Effector CD4-positive, alpha-beta T cell (primary cell): ENCODE data around the gene CDK6.
A peak's percentile ranks its signal among the peaks of the same experiment; 100 is the strongest.

Source experiments
- DNase-seq: peaks from one replicate; pipeline ENCODE4 v3.0.0-alpha.2; 2020

Gene CDK6

DNA sequence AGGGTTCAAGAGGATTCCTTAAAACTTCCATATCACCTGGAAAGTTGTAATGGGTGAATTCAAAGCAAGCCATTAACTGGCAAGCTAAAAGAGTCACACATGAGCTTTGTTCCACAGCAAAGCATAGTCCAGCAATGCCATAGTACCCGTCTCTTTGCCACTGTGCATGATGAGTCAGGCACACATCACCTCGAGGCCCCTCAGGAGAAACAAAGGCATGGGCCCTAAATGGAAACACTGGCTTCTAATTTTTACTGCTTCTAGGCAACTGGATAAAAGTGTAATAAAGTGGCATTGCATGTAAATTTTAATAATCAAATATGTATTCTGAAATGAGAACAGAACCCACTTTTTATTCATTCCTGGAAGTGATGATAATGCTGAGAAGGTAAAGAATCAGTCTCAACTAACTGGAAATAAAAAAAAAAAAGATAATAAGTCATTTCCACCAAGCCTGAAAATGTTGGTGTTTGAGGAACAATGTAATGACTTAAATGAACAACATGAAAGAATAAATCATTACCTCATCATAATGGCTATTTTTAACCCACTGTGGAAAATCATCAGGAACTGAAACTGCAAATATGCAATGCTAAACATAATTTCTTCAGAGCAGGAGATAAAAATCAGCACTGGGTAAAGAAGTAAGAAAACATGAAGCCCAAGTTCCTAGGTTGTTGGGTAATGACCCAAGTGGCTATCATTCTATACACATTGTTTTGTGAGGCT, 104.9 kb downstream of the CDK6 start:
- DNase-seq: no peak

- DNase-seq: no peak
Measured at GRCh38 chr7:92730808-92731207, 105.6 kb downstream of the CDK6 start.

- DNase-seq: no peak
Measured at GRCh38 chr7:92729751-92730150, 106.6 kb downstream of the CDK6 start.

DNA sequence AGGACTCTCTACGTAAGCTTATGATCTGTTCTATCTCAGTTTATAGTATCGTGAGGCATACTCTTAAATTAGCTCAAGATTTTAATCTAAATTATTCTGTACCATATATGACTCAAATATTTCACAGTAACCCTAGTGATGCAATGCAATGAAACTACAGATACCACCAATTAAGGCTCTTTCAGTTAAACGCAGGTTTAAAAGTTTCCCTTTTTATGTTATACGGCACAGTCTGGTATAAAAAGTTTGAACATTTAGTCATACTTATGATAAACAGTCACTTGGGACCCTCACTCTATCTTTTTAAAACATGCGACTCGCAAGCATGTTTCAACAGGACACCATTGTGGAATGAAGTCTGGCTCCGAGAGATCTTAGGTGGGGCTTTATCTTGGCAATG, 107.2 kb downstream of the CDK6 start:
- no peak for DNase-seq

GRCh38 chr7:92727755-92728154, 108.6 kb downstream of the CDK6 start:
- DNase-seq: no peak

- DNase-seq: no peak
Measured at GRCh38 chr7:92725161-92725925, 111.0 kb downstream of the CDK6 start.

GRCh38 chr7:92723943-92724342, 112.4 kb downstream of the CDK6 start:
- DNase-seq: no peak

DNA sequence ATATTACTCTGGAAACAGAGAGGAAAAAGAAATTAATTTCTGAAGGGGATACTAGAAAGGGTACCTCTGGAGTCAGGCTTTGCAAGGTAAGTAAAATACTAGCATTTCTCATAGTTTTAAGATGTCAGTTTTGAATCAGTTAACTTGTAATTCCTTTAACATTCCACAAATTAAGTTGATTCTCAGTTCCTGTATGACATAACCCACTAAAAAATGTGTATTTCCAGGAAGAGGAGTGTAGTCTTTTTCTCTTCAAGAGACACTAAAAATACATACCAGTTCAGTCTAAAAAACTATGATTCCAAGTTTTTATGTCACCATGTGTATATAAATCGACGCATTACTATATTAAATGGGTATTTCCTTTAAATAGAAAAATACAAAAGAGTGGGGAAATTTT, 113.2 kb downstream of the CDK6 start:
- DNase-seq: no peak

DNA sequence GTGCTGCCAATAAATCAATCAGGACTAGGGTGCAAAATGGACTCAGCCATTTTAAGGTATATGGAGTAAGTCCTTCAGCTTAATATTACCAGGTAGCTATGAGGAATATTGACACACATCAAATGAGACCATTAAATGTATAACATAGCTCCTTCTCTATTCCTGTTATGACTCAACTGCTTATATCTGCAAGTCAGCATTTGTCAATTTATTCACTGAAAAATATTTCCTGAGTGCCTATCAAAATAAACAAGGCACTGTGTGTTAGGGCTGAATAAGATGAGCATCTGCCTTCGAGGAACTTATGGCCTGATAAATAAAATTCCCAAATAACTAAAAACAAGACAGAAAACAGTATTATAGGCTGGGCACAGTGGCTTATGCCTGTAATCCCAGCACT, 113.8 kb downstream of the CDK6 start:
- no peak for DNase-seq

DNA sequence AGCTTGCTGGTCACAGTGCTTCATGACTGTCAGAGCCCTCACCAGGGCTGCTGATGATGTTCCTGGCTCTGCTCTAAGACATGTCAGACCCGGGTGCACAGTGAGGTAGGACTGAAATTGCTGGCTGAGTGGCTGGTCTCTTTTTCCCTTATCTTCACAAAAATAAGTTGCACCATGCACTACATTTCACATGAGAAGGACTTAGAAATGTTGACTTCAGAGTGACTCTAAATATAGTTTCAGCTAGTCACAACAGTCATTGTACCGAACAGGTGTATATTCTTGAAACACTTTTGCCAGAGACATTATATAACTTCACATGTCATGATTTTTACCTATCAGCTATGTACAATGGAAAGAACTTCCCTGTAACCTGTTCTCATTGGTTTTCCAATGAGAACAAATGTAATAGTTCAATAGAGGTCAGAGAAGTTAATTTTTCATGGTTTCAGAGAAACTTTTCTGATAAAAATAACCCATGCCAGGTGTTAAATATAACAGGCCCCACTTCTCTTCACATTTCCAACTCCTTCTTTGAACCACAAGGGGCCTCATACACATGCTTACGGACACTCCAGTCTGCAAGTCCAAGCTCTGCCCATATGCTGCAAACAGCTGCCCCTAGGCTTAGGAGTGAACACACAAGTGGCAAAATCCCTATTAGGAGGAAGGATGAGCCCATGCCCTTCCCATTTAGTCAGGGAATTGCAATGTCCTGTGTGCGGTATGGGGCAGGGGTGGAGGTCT, 115.6 kb downstream of the CDK6 start:
- no peak for DNase-seq

- DNase-seq: peak; percentile 4
Measured at GRCh38 chr7:92717993-92718716, 118.2 kb downstream of the CDK6 start.

DNA sequence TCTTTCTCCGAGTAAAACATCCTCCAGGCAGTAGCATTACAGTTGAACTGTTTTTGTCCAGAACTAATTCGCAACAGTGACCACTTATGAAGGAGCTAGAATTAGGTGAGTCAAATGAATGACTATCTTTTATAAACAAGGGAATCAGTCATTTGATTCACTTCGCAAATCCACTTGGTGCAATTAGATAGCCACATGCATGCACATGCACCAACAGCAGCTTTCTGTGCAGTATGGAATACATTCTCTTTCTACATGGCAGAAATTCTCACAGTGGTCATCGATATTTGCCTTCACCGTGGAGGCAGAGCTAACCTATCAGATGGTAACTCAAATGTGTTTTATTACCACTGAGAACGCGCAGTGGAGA, 118.8 kb downstream of the CDK6 start:
- DNase-seq: no peak

DNA sequence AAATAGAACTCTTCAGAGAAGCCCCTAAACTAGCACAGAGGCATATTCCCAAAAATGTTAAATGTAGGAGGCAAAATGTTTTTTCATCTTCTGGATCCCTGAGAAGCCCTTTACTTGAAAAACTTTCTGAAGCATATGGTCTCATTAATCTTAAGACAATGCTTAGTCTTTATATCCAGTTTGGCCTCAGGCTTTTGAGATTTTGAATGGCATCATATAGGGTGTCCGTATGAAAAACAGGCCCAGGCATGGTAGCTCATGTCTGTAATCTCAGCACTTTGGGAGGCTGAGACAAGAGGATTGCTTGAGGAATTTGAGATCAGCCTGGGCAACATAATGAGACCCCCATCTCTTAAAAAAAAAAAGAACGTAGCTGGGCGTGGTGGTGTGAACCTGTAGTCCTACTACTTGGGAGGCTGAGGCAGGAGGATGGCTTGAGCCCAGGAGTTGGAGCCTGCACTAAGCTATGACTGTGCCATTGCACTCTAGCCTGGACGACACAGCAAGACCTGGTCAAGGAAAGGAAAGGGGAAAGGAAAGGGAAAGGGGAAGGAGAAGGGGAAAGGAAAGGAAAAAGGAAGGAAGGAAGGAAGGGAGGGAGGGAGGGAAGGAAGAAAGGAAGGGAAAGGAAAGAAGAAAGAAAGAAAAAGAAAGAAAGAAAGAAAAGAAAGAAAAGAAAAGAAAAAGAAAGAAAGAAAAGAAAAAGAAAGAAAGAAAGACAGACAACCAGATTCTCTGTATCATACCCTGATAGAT, 119.4 kb downstream of the CDK6 start:
- DNase-seq: no peak

- DNase-seq: no peak
Measured at GRCh38 chr7:92715963-92716362, 120.4 kb downstream of the CDK6 start.

- DNase-seq: no peak
Measured at GRCh38 chr7:92714767-92715166, 121.6 kb downstream of the CDK6 start.

GRCh38 chr7:92714280-92714679, 122.1 kb downstream of the CDK6 start:
- no peak for DNase-seq

DNA sequence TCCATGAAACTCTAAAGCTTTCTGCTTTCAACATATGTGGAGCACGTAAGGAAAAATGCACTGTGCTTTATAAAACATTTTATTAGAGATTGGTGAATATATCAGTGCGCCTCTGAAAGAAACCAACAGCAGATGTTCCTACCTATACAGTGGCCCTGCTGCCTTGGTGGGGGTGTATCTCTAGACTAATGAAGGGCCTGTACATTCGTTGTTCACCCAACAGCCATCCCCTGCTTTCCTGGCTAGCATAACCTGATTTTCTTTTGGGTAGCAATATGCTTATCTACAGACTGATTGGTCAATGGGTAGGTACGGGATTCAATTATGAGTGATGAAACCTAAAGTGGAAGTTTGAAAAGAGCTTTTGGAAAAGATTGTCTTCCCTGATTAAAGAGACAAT, 126.5 kb downstream of the CDK6 start:
- no peak for DNase-seq

DNA sequence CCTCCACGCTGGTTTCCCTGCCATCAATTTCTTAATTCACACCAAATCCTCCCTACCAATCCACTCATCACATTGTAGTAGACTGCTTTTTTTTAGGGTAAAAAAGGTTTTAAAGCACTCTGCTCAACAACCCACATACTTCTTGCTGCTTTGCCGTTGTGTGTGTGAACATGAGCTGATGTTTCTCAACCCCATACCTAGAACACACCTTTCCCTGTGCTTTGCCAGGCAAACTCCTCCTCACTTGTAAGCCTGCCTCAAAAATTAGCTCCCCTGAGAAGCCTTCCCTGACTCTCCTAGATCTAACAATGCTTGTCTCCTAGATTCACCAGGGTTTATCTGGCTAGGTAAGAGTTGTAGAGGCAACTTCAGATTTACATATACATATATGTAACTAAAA, 127.2 kb downstream of the CDK6 start:
- DNase-seq: no peak

DNA sequence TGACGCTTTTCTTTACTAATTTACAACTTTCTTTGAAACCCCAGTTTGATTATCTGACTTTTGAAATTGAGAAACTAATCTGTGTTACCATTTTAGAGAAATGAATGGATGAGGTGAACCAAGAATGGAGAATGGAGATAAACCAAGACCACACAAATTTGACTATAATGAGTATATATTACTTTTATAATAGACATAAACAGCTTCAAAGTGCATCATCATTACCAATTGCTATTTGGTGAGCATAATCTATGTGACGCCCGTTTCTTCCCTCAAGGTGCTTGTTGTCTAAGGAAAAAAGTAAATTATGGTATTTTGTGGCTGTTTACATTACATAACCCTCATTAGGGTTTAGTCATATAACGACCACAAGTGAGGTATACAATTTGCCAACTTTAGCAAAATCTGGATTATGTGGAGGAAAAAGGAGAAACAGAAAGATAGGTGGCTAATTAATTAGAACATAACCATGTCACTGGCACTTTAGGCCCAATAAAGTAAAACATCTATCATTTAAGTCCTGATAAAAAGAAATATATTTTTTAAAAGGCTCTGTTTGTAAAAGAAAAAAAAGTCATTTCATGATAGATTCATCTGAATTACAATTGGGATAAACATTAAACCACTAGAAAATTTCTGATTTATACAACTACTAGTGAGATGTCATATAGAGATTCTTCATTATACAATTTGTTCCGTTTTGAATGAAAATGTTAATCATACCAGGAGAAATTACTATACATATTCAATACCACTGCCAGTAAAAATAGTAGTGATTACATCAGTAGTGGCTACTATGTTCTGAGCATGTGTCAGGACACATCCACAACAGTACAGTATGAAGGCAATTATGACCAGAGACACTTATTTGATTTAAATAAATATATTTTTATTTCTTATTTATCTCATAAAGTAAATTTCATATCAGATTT, 128.0 kb downstream of the CDK6 start:
- no peak for DNase-seq

DNA sequence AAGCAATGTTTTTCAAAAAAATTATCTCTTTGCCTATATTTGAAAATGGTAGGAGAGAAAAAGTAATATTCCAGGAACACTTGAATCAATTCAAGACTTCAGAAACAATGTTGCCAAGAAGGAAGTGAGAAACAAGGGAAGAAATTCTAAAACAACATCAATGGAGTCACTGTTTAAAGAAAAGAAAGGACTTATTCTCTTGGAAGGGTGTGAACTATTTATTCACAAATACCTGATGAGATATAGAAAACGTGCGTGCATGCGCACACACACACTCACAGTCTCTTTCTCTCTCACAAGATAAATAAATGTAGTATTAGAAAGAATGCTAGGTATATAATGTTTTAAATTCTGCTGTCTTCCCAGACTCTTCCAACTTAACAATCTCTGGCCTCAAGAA, 128.9 kb downstream of the CDK6 start:
- DNase-seq: no peak

GRCh38 chr7:92706563-92706962, 129.8 kb downstream of the CDK6 start:
- no peak for DNase-seq
